HEK293 (cell line): ENCODE measurements around the gene NHLH1.

Experiments
- BCL6B ChIP-seq: fragments of 450-650 bp; formaldehyde crosslinking; IDR thresholded peaks from 2 replicates; pipeline ENCODE4 v1.5.1; 2017; ENCODE audit warnings: missing biosample characterization, missing genetic modification characterization
- RBAK ChIP-seq: fragments of 450-650 bp; formaldehyde crosslinking; IDR thresholded peaks from 2 replicates; pipeline ENCODE4 v1.5.1; 2016; ENCODE audit warnings: missing biosample characterization, missing genetic modification characterization
- TCF7L2 ChIP-seq: IDR thresholded peaks from 2 replicates; pipeline ENCODE4 v1.6.1; 2011; ENCODE audit warnings: low read depth, mild to moderate bottlenecking, inconsistent platforms, low read length, moderate library complexity, borderline replicate concordance
- TSHZ1 ChIP-seq: fragments of 450-650 bp; formaldehyde crosslinking; IDR thresholded peaks from 2 replicates; pipeline ENCODE4 v1.5.1; 2016; ENCODE audit warnings: missing biosample characterization, missing genetic modification characterization, borderline replicate concordance
- YY2 ChIP-seq: fragments of 450-650 bp; formaldehyde crosslinking; IDR thresholded peaks from 2 replicates; pipeline ENCODE4 v1.5.1; 2016; ENCODE audit warnings: missing biosample characterization, missing genetic modification characterization
- ZBTB26 ChIP-seq: fragments of 450-650 bp; formaldehyde crosslinking; optimal IDR thresholded peaks from 2 replicates; pipeline ENCODE3; 2016; ENCODE audit warnings: missing biosample characterization, mild to moderate bottlenecking, missing genetic modification characterization
- ZBTB44 ChIP-seq: fragments of 450-650 bp; IDR thresholded peaks from 2 replicates; pipeline ENCODE4 v1.5.1; 2018; ENCODE audit warnings: missing biosample characterization, mild to moderate bottlenecking, missing genetic modification characterization
- ZFP3 ChIP-seq: fragments of 450-650 bp; formaldehyde crosslinking; IDR thresholded peaks from 2 replicates; pipeline ENCODE4 v1.5.1; 2016; ENCODE audit warnings: low read depth, missing biosample characterization, missing genetic modification characterization
- ZFP41 ChIP-seq: fragments of 450-650 bp; formaldehyde crosslinking; IDR thresholded peaks from 2 replicates; pipeline ENCODE4 v1.5.1; 2016; ENCODE audit warnings: missing biosample characterization, missing genetic modification characterization, borderline replicate concordance
- ZNF10 ChIP-seq: fragments of 450-650 bp; formaldehyde crosslinking; IDR thresholded peaks from 2 replicates; pipeline ENCODE4 v1.5.1; 2017; ENCODE audit warnings: missing biosample characterization, missing genetic modification characterization
- ZNF112 ChIP-seq: fragments of 450-650 bp; formaldehyde crosslinking; IDR thresholded peaks from 2 replicates; pipeline ENCODE4 v1.5.0; 2017; ENCODE audit warnings: missing biosample characterization, missing genetic modification characterization
- ZNF133 ChIP-seq: fragments of 450-650 bp; formaldehyde crosslinking; IDR thresholded peaks from 2 replicates; pipeline ENCODE4 v1.5.1; 2016; ENCODE audit warnings: missing biosample characterization, missing genetic modification characterization
- ZNF2 ChIP-seq: fragments of 450-650 bp; formaldehyde crosslinking; IDR thresholded peaks from 2 replicates; pipeline ENCODE4 v1.5.1; 2016; ENCODE audit warnings: missing biosample characterization, missing genetic modification characterization
- ZNF239 ChIP-seq: fragments of 450-650 bp; formaldehyde crosslinking; IDR thresholded peaks from 2 replicates; pipeline ENCODE4 v1.5.1; 2016; ENCODE audit warnings: missing biosample characterization, missing genetic modification characterization
- ZNF274 ChIP-seq, 2 experiments: fragments of 200-500 bp in 1 of 2; fragments of 450-650 bp in 1 of 2; sonication (Bioruptor generic) in 1 of 2; formaldehyde crosslinking in 1 of 2; IDR thresholded peaks; 2 replicates each; pipeline versions ENCODE4 v1.5.1 to v1.6.1; 2014 to 2016; ENCODE audit warnings: borderline replicate concordance in 1 of 2, inconsistent platforms in 1 of 2, low read length in 1 of 2, missing biosample characterization in 1 of 2, missing genetic modification characterization in 1 of 2
- ZNF280C ChIP-seq: fragments of 450-650 bp; formaldehyde crosslinking; IDR thresholded peaks from 2 replicates; pipeline ENCODE4 v1.5.1; 2016; ENCODE audit warnings: missing biosample characterization, missing genetic modification characterization
- ZNF449 ChIP-seq: fragments of 450-650 bp; formaldehyde crosslinking; IDR thresholded peaks from 2 replicates; pipeline ENCODE4 v1.5.1; 2017; ENCODE audit warnings: missing biosample characterization, mild to moderate bottlenecking, missing genetic modification characterization, moderate library complexity
- ZNF48 ChIP-seq: fragments of 450-650 bp; formaldehyde crosslinking; IDR thresholded peaks from 2 replicates; pipeline ENCODE4 v1.5.1; 2016; ENCODE audit warnings: missing biosample characterization, missing genetic modification characterization
- ZNF488 ChIP-seq: fragments of 450-650 bp; formaldehyde crosslinking; IDR thresholded peaks from 2 replicates; pipeline ENCODE4 v1.5.1; 2016; ENCODE audit warnings: missing biosample characterization, missing genetic modification characterization
- ZNF544 ChIP-seq: fragments of 450-650 bp; formaldehyde crosslinking; IDR thresholded peaks from 2 replicates; pipeline ENCODE4 v1.5.0; 2017; ENCODE audit warnings: missing biosample characterization, missing genetic modification characterization
- ZNF571 ChIP-seq: fragments of 450-650 bp; formaldehyde crosslinking; IDR thresholded peaks from 2 replicates; pipeline ENCODE4 v1.5.0; 2017; ENCODE audit warnings: missing biosample characterization, missing genetic modification characterization
- ZNF623 ChIP-seq: fragments of 450-650 bp; formaldehyde crosslinking; IDR thresholded peaks from 2 replicates; pipeline ENCODE4 v1.5.1; 2016; ENCODE audit warnings: missing biosample characterization, missing genetic modification characterization
- ZNF626 ChIP-seq: fragments of 450-650 bp; sonication (Bioruptor Pico); formaldehyde crosslinking; IDR thresholded peaks from 2 replicates; pipeline ENCODE4 v1.5.1; 2018; ENCODE audit warnings: missing biosample characterization, missing genetic modification characterization, inconsistent platforms
- ZNF768 ChIP-seq: fragments of 450-650 bp; formaldehyde crosslinking; IDR thresholded peaks from 2 replicates; pipeline ENCODE4 v1.5.1; 2018; ENCODE audit warnings: missing biosample characterization, mild to moderate bottlenecking, missing genetic modification characterization
- ZNF791 ChIP-seq: fragments of 450-650 bp; formaldehyde crosslinking; IDR thresholded peaks from 2 replicates; pipeline ENCODE4 v1.5.1; 2016; ENCODE audit warnings: missing biosample characterization, missing genetic modification characterization
- ZNF843 ChIP-seq: fragments of 450-650 bp; formaldehyde crosslinking; IDR thresholded peaks from 2 replicates; pipeline ENCODE4 v1.5.1; 2016; ENCODE audit warnings: missing biosample characterization, missing genetic modification characterization

Gene NHLH1

GRCh38 chr1:160342953-160343869 lies 23.7 kb upstream of the NHLH1 start, which contains the start of the genes COPA and NCSTN (continued):
- no peak for TF ChIP-seq ZNF449 (tag by site-specific recombination)
- TF ChIP-seq ZNF571 (tag by site-specific recombination), result no peak
- TF ChIP-seq TSHZ1 (tag by site-specific recombination), result no peak; the same call in 1 of the 2 replicates
- no peak for TF ChIP-seq ZFP41
- TF ChIP-seq ZBTB26 (tag by site-specific recombination), result peak; percentile 34
- TF ChIP-seq ZNF133 (tag by site-specific recombination), result no peak
- TF ChIP-seq ZNF843 (tag by site-specific recombination), result peak; percentile 44
- no peak for TF ChIP-seq TCF7L2
- TF ChIP-seq ZNF48 (tag by site-specific recombination), result no peak
- no peak for TF ChIP-seq ZNF626 (tag by site-specific recombination)
- no peak for TF ChIP-seq ZNF488 (tag by site-specific recombination)
- TF ChIP-seq YY2 (tag by site-specific recombination), result peak; percentile 86
- TF ChIP-seq ZNF544, result no peak
- TF ChIP-seq ZNF10 (tag by site-specific recombination), result no peak
- TF ChIP-seq ZNF112 (tag by site-specific recombination), result no peak
- TF ChIP-seq RBAK, result no peak
- TF ChIP-seq ZNF274 (IDR thresholded peaks at IDR 0.05; ENCODE audit: low read length), result no peak
- no peak for TF ChIP-seq ZNF274 (tag by site-specific recombination; IDR thresholded peaks at IDR 0.05; ENCODE audit: borderline replicate concordance)
- peak; percentile 32; the same call in 1 of the 2 replicates for TF ChIP-seq ZNF623
- no peak for TF ChIP-seq ZNF280C (tag by site-specific recombination)
- no peak for TF ChIP-seq BCL6B (tag by site-specific recombination)
- no peak for TF ChIP-seq ZNF768 (tag by site-specific recombination)
- TF ChIP-seq ZNF239 (tag by site-specific recombination), result no peak
- no peak for TF ChIP-seq ZFP3 (tag by site-specific recombination)
- no peak for TF ChIP-seq ZNF791
- no peak for TF ChIP-seq ZBTB44
- peak; percentile 62; the same call in 1 of the 2 replicates for TF ChIP-seq ZNF2 (tag by site-specific recombination)
